Activated T-helper 17 cell treated with anti-CD3 and anti-CD28 coated beads, Interleukin-2, amount 50 U/mL, for 72 hours (primary cell): ENCODE data around the gene PDS5B. TPM values are rescaled to one million over a fixed set of nuclear protein-coding genes. Genes with fewer than 3 reads are reported as not detected.

Experiments
- ATAC-seq: fragments of 150-1000 bp; cut with Tn5 transposase; replicated peaks from 2 replicates; pipeline ENCODE4 v1.10.0; 2021; ENCODE audit warnings: mild to moderate bottlenecking, moderate library complexity
- H3K27ac Mint-ChIP-seq: one replicate; pipeline ENCODE4 v1.8.0; 2022; ENCODE audit warnings: mixed read lengths
- H3K27me3 Mint-ChIP-seq: one replicate; pipeline ENCODE4 v1.8.0; 2022; ENCODE audit warnings: mixed read lengths
- H3K36me3 Mint-ChIP-seq: one replicate; pipeline ENCODE4 v1.8.0; 2022; ENCODE audit warnings: low read depth, mild to moderate bottlenecking, mixed read lengths
- H3K4me1 Mint-ChIP-seq: one replicate; pipeline ENCODE4 v1.8.0; 2022; ENCODE audit warnings: mixed read lengths
- H3K4me3 Mint-ChIP-seq: one replicate; pipeline ENCODE4 v1.8.0; 2022; ENCODE audit warnings: mild to moderate bottlenecking, mixed read lengths
- H3K9me3 Mint-ChIP-seq: one replicate; pipeline ENCODE4 v1.8.0; 2022; ENCODE audit warnings: mixed read lengths
- total RNA-seq, 2 donors: library from RNA; stranded (reverse); gene quantifications; one replicate each; pipeline ENCODE4 v1.2.3, GENCODE V29; 2022

The PDS5B gene
- total RNA-seq, 2 donors from 2014 or later, result 55.6 to 62.2 TPM

DNA sequence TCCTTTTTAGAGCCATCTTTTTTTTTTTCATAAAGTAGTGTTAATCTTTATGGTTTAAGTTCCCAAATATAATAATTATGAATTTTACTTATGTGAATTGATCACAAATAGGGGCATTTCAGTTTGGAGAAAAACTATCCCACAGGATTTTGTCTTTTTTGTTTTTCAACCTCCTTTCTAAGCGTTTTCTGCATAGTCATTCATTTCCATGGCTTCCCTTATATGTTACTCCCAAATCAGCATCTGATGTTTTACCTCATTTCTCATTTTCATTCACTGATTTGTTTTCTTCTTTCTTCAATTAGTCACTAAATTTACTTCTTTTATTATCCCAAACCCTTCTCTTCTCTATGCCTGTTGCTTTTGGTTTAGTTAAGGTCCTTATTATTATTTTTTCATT, 24.7 kb downstream of the PDS5B start:
- ATAC-seq, result no peak
- Mint-ChIP-seq H3K27me3 (no peaks in the 10 kb centered on the region), H3K36me3 (peaks cover 13% of the 10 kb centered on the region), H3K4me1 (peaks cover 33% of the 10 kb centered on the region), H3K4me3 (no peak overlapping the region), H3K9me3 (peaks cover 4% of the 10 kb centered on the region), H3K27ac (peak overlapping the region; percentile 34)

DNA sequence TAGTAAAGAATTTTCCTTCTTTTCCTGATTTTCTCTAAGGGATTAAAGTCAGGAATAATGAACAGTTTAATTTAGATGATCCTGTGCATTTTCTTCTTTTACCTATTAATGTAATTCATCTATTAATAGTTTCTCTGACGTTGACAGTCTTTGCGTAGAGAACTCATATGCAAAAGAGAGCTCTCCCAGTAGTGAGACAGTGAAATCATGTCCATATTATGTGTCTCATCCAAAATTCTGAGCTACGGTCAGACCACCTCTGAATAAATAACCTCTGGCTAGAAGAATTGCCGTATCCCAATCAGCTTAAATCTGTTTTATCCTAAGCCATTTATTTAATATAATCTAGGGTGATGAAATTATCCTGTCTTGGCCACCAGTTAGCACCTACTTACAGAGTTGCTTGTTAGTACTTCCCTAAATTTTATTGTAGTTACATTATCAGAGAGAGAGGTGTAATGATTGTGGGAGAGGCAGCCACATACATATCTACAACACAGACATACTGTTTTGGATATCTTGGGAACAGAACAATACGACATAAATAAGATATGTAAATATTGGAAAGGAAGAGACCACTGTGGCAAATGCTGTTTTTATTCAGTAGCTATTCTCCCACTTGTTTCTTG, 30.7 kb downstream of the PDS5B start:
- H3K36me3 Mint-ChIP-seq, result peaks cover 7% of the 10 kb centered on the region

GRCh38 chr13:32622827-32623226, 36.6 kb downstream of the PDS5B start:
- H3K4me3 Mint-ChIP-seq, result peak overlapping the region; percentile 60
- H3K36me3 Mint-ChIP-seq, result peaks cover 8% of the 10 kb centered on the region
- H3K27ac Mint-ChIP-seq, result peak overlapping the region; percentile 80
- peaks cover 7% of the 10 kb centered on the region for H3K9me3 Mint-ChIP-seq
- no peaks in the 10 kb centered on the region for H3K27me3 Mint-ChIP-seq
- peak; percentile 99 for ATAC-seq
- peaks cover 28% of the 10 kb centered on the region for H3K4me1 Mint-ChIP-seq

More for the DNA sequence above, 30.7 kb downstream of the PDS5B start:
- peaks cover 4% of the 10 kb centered on the region for H3K9me3 Mint-ChIP-seq
- H3K4me3 Mint-ChIP-seq, result no peak overlapping the region
- H3K27ac Mint-ChIP-seq, result no peak overlapping the region
- H3K27me3 Mint-ChIP-seq, result no peaks in the 10 kb centered on the region
- ATAC-seq, result no peak
- H3K4me1 Mint-ChIP-seq, result peaks cover 9% of the 10 kb centered on the region

- H3K27me3 Mint-ChIP-seq, result no peaks in the 10 kb centered on the region
- H3K4me3 Mint-ChIP-seq, result peak overlapping the region; percentile 60
- H3K4me1 Mint-ChIP-seq, result peaks cover 28% of the 10 kb centered on the region
- no peak for ATAC-seq
- peaks cover 7% of the 10 kb centered on the region for H3K9me3 Mint-ChIP-seq
- peaks cover 18% of the 10 kb centered on the region for H3K36me3 Mint-ChIP-seq
- H3K27ac Mint-ChIP-seq, result peak overlapping the region; percentile 80
Observed at GRCh38 chr13:32624441-32624840, 38.2 kb downstream of the PDS5B start.

- H3K27me3 Mint-ChIP-seq, result no peaks in the 10 kb centered on the region
- no peak for ATAC-seq
- no peak overlapping the region for H3K4me3 Mint-ChIP-seq
- peaks cover 3% of the 10 kb centered on the region for H3K9me3 Mint-ChIP-seq
- peaks cover 25% of the 10 kb centered on the region for H3K4me1 Mint-ChIP-seq
- peaks cover 34% of the 10 kb centered on the region for H3K36me3 Mint-ChIP-seq
- H3K27ac Mint-ChIP-seq, result no peak overlapping the region
Observed at GRCh38 chr13:32627793-32628192, 41.5 kb downstream of the PDS5B start.

DNA sequence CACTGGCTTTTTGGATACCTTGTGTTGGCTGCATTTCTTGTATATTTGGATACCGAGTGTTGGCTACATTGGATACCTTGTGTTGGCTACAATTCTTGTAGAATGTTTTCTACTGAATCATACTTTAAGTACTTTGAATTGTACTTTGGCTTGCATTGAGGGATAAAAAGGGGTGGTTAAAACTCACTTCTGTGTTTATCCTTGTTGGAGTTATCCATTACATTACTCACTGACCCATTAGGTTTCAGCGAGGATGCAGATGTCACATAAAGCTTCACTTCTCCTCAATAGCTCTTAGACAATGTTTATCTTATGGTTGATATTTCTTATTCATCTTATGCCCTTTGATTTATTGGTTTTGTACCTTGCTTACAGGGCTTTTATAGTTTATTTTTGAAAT, 43.1 kb downstream of the PDS5B start:
- Mint-ChIP-seq H3K36me3 (peaks cover 28% of the 10 kb centered on the region), H3K4me3 (no peak overlapping the region), H3K4me1 (peaks cover 21% of the 10 kb centered on the region)

GRCh38 chr13:32629866-32630265, 43.6 kb downstream of the PDS5B start:
- no peak for ATAC-seq
- H3K4me3 Mint-ChIP-seq, result no peak overlapping the region
- no peaks in the 10 kb centered on the region for H3K9me3 Mint-ChIP-seq
- no peak overlapping the region for H3K27ac Mint-ChIP-seq
- peaks cover 28% of the 10 kb centered on the region for H3K36me3 Mint-ChIP-seq
- peaks cover 16% of the 10 kb centered on the region for H3K4me1 Mint-ChIP-seq
- H3K27me3 Mint-ChIP-seq, result no peaks in the 10 kb centered on the region

More for the DNA sequence above, 43.1 kb downstream of the PDS5B start:
- no peak overlapping the region for H3K27ac Mint-ChIP-seq
- ATAC-seq, result no peak
- no peaks in the 10 kb centered on the region for H3K9me3 Mint-ChIP-seq
- no peaks in the 10 kb centered on the region for H3K27me3 Mint-ChIP-seq

- no peak for ATAC-seq
- Mint-ChIP-seq H3K27ac (no peak overlapping the region), H3K4me1 (peaks cover 10% of the 10 kb centered on the region), H3K36me3 (peaks cover 28% of the 10 kb centered on the region), H3K27me3 (no peaks in the 10 kb centered on the region), H3K4me3 (no peak overlapping the region), H3K9me3 (no peaks in the 10 kb centered on the region)
Observed at GRCh38 chr13:32632343-32632909, 46.2 kb downstream of the PDS5B start.

GRCh38 chr13:32636711-32637110, 50.5 kb downstream of the PDS5B start:
- H3K36me3 Mint-ChIP-seq, result peaks cover under 1% of the 10 kb centered on the region
- no peaks in the 10 kb centered on the region for H3K9me3 Mint-ChIP-seq

DNA sequence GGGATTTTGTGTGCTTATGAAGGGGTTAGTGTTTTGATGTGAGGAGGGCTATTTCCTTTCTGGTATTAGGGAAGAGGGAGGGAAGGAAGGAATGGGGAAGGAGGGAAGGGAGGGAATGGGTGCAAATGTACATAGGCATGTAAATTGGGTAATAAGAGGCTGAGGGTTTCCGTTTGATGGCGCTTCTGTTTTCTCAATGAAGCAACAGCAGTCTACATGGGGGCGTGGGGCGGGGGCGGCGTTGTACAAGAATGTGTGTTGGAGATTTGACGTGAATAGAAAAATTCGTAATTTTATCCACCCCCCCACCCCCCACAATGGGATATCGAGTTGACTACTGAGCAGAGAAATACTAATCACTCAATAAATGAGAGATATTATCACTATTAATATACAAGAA, 52.5 kb downstream of the PDS5B start:
- Mint-ChIP-seq H3K36me3 (no peaks in the 10 kb centered on the region), H3K4me1 (peaks cover 32% of the 10 kb centered on the region), H3K4me3 (no peak overlapping the region), H3K9me3 (no peaks in the 10 kb centered on the region), H3K27me3 (no peaks in the 10 kb centered on the region), H3K27ac (no peak overlapping the region)
- ATAC-seq, result no peak

More at GRCh38 chr13:32636711-32637110, 50.5 kb downstream of the PDS5B start:
- Mint-ChIP-seq H3K27me3 (no peaks in the 10 kb centered on the region), H3K4me3 (no peak overlapping the region), H3K4me1 (peaks cover 17% of the 10 kb centered on the region), H3K27ac (no peak overlapping the region)
- no peak for ATAC-seq

DNA sequence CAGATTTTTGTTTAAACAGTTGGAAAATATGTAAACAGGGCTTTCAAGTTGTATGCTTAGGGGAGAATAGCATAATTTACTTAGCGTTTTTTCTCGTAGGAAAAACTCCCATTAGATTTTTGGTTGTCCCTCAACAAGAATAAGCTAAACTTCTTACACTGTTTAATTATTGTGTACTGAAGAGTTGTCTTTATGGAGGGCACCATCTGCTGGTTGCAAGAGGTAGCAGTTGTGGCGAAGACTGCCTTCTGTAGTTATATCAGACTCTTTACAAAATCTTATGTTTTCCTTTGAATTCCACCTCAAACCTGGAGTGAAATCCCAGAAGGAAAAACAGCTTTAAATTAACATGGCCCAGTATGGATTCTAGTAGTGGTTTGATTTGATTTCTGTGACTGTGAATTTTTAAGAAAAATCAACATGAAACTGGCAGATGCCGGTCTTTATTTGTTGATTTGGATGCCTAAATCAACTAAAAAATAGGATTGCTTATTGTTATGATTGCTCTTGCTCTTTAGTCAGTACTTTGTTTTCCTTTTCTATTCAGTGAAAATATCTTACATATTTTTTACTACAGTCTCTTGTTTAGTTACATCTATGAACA, 53.4 kb downstream of the PDS5B start:
- peak; percentile 38 for ATAC-seq
- Mint-ChIP-seq H3K36me3 (no peaks in the 10 kb centered on the region), H3K27me3 (no peaks in the 10 kb centered on the region), H3K27ac (no peak overlapping the region), H3K4me1 (peaks cover 28% of the 10 kb centered on the region), H3K4me3 (no peak overlapping the region), H3K9me3 (no peaks in the 10 kb centered on the region)

GRCh38 chr13:32642316-32642715, 56.1 kb downstream of the PDS5B start:
- peak overlapping the region; percentile 61 for H3K4me3 Mint-ChIP-seq
- peaks cover 41% of the 10 kb centered on the region for H3K4me1 Mint-ChIP-seq
- ATAC-seq, result peak; percentile 70
- H3K27me3 Mint-ChIP-seq, result no peaks in the 10 kb centered on the region
- H3K9me3 Mint-ChIP-seq, result no peaks in the 10 kb centered on the region
- peak overlapping the region; percentile 92 for H3K27ac Mint-ChIP-seq
- H3K36me3 Mint-ChIP-seq, result peaks cover 6% of the 10 kb centered on the region

GRCh38 chr13:32642858-32643257, 56.6 kb downstream of the PDS5B start:
- Mint-ChIP-seq H3K27ac (peak overlapping the region; percentile 92), H3K4me1 (peaks cover 45% of the 10 kb centered on the region), H3K36me3 (peaks cover 6% of the 10 kb centered on the region), H3K9me3 (no peaks in the 10 kb centered on the region), H3K27me3 (no peaks in the 10 kb centered on the region), H3K4me3 (peak overlapping the region; percentile 61)
- ATAC-seq, result peak; percentile 51

DNA sequence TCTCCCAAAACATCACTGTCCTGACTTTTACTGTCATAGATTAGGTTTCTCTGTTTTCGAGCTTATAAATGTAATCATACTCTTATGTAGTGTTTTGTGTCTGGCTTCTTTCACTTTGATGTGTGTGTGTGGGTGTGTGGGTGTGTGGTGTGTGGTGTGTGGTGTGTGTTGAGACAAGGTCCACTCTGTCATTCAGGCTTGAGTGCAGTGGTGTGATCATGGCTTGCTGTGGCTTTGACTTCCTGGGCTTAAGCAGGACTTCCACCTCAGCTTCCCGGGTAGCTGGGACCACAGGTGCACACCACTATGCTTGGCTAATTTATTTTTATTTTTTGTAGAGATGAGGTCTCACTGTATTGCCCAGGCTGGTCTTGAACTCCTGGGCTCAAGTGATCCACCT, 59.6 kb downstream of the PDS5B start:
- peak overlapping the region; percentile 60 for H3K4me3 Mint-ChIP-seq
- H3K9me3 Mint-ChIP-seq, result no peaks in the 10 kb centered on the region
- H3K36me3 Mint-ChIP-seq, result peaks cover 8% of the 10 kb centered on the region
- no peaks in the 10 kb centered on the region for H3K27me3 Mint-ChIP-seq
- peaks cover 54% of the 10 kb centered on the region for H3K4me1 Mint-ChIP-seq
- peak; percentile 76 for ATAC-seq
- peak overlapping the region; percentile 95 for H3K27ac Mint-ChIP-seq

GRCh38 chr13:32647926-32648325, 61.7 kb downstream of the PDS5B start:
- Mint-ChIP-seq H3K4me3 (peak overlapping the region; percentile 22), H3K27ac (peak overlapping the region; percentile 39), H3K4me1 (peaks cover 38% of the 10 kb centered on the region)

More at GRCh38 chr13:32647926-32648325, 61.7 kb downstream of the PDS5B start:
- ATAC-seq, result no peak
- Mint-ChIP-seq H3K36me3 (peaks cover 28% of the 10 kb centered on the region), H3K27me3 (no peaks in the 10 kb centered on the region), H3K9me3 (no peaks in the 10 kb centered on the region)
